ENCODE results near the gene FNDC10. TPM values are rescaled to one million over a fixed set of nuclear protein-coding genes. Genes with fewer than 3 reads are reported as not detected.
A peak's percentile ranks its signal among the peaks of the same experiment; 100 is the strongest.

The FNDC10 gene
- total RNA-seq, 1 donor, result 0.43 TPM

- no peak overlapping the region for H3K4me3 ChIP-seq (ENCODE audit: low read depth, low read length)
- DNase-seq (ENCODE audit: low read depth), result no peak
- no peak for TF ChIP-seq CTCF (IDR thresholded peaks at IDR 0.05; ENCODE audit: insufficient read depth, low read depth, low read length)
Measured at GRCh38 chr1:1624443-1625403, 24.8 kb upstream of the FNDC10 start.

- no peak for DNase-seq (ENCODE audit: low read depth)
- H3K4me3 ChIP-seq (ENCODE audit: low read depth, low read length), result no peak overlapping the region
- no peak for TF ChIP-seq CTCF (IDR thresholded peaks at IDR 0.05; ENCODE audit: insufficient read depth, low read depth, low read length)
Measured at GRCh38 chr1:1623631-1624442, 23.9 kb upstream of the FNDC10 start.

GRCh38 chr1:1623181-1623630, 23.3 kb upstream of the FNDC10 start:
- DNase-seq (ENCODE audit: low read depth), result no peak
- no peak for TF ChIP-seq CTCF (IDR thresholded peaks at IDR 0.05; ENCODE audit: insufficient read depth, low read depth, low read length)
- no peak overlapping the region for H3K4me3 ChIP-seq (ENCODE audit: low read depth, low read length)

GRCh38 chr1:1622788-1623094, 22.8 kb upstream of the FNDC10 start:
- H3K4me3 ChIP-seq (ENCODE audit: low read depth, low read length), result no peak overlapping the region
- no peak for TF ChIP-seq CTCF (IDR thresholded peaks at IDR 0.05; ENCODE audit: insufficient read depth, low read depth, low read length)
- no peak for DNase-seq (ENCODE audit: low read depth)

- TF ChIP-seq CTCF (IDR thresholded peaks at IDR 0.05; ENCODE audit: insufficient read depth, low read depth, low read length), result no peak
- DNase-seq (ENCODE audit: low read depth), result peak; percentile 77
- no peak overlapping the region for H3K4me3 ChIP-seq (ENCODE audit: low read depth, low read length)
Measured at GRCh38 chr1:1622010-1622787, 22.3 kb upstream of the FNDC10 start.

- TF ChIP-seq CTCF (IDR thresholded peaks at IDR 0.05; ENCODE audit: insufficient read depth, low read depth, low read length), result no peak
- no peak for DNase-seq (ENCODE audit: low read depth)
- no peak overlapping the region for H3K4me3 ChIP-seq (ENCODE audit: low read depth, low read length)
Measured at GRCh38 chr1:1621173-1622009, 21.5 kb upstream of the FNDC10 start.
